Suprapubic skin (tissue), 3 donors: ENCODE results near the gene APH1A.

Experiments used
- CTCF ChIP-seq, 2 donors: fragments of 200-600 bp in 1 of 2; fragments of 450-650 bp in 1 of 2; sonication (generic) in 1 of 2; IDR thresholded peaks; one replicate each; pipeline ENCODE4 v1.5.1; 2016 to 2019; ENCODE audit warnings: antibody characterized with exemption in 2 of 2, mild to moderate bottlenecking in 1 of 2, moderate library complexity in 1 of 2
- POLR2A ChIP-seq, 2 donors: fragments of 450-650 bp; IDR thresholded peaks; one replicate each; pipeline ENCODE4 v1.6.1; 2017; ENCODE audit warnings: antibody characterized with exemption in 2 of 2, mild to moderate bottlenecking in 2 of 2, moderate library complexity in 2 of 2

- TF ChIP-seq POLR2A (IDR thresholded peaks at IDR 0.05): no peak
- peak; percentile 9 to 40 for TF ChIP-seq CTCF (IDR thresholded peaks at IDR 0.05)
Observed at GRCh38 chr1:150221552-150221951, 47.3 kb downstream of the APH1A start.
